Spinal cord (tissue), 10 donors: ENCODE results near the gene SUCO. TPM values are rescaled to one million over a fixed set of nuclear protein-coding genes. Genes with fewer than 3 reads are reported as not detected.

ENCODE experiments used
- DNase-seq, 6 donors: peaks; one replicate each; pipeline versions ENCODE4 v3.0.0 to v3.0.0-alpha.2; 2013 to 2015; ENCODE audit warnings: low spot score in 6 of 6, low read depth in 4 of 6
- H3K27ac ChIP-seq: one replicate; pipeline ENCODE4 v1.5.1; 2013; ENCODE audit warnings: low read depth, low read length, control low read depth
- H3K27me3 ChIP-seq: one replicate; pipeline ENCODE4 v1.6.1; 2013; ENCODE audit warnings: low read length; ENCODE audit not compliant: control insufficient read depth, insufficient read depth
- H3K36me3 ChIP-seq: one replicate; pipeline ENCODE4 v1.6.1; 2013; ENCODE audit warnings: low read length; ENCODE audit not compliant: control insufficient read depth, insufficient read depth
- H3K4me1 ChIP-seq: one replicate; pipeline ENCODE4 v1.6.1; 2013; ENCODE audit warnings: low read length; ENCODE audit not compliant: control insufficient read depth, insufficient read depth
- H3K4me3 ChIP-seq: one replicate; pipeline ENCODE4 v1.5.1; 2013; ENCODE audit warnings: low read depth, low read length, control low read depth
- H3K9me3 ChIP-seq: one replicate; pipeline ENCODE4 v1.6.1; 2013; ENCODE audit warnings: low read length; ENCODE audit not compliant: control insufficient read depth, insufficient read depth
- whole genome bisulfite sequencing: methylation state at CpG from one replicate; pipeline ENCODE4 v1.1.5; 2013; ENCODE audit warnings: missing lambda C conversion rate; ENCODE audit not compliant: insufficient coverage; 5-methylcytosine and 5-hydroxymethylcytosine counted together
- polyA plus RNA-seq, 2 donors: library from polyadenylated mRNA; unstranded; fragments of 120-200 nt; gene quantifications; one replicate each; pipeline ENCODE4 v1.2.1, GENCODE V29; 2013; ENCODE audit not compliant: insufficient read length in 2 of 2
- total RNA-seq, 2 donors: library from RNA; depleted of rRNA in 1 of 2; stranded (reverse); fragments of 120-200 nt in 1 of 2; fragments of >200 nt in 1 of 2; gene quantifications; one replicate each; pipeline versions ENCODE4 v1.2.3 to v1.2.4, GENCODE V29; 2013 to 2014
- donor health status: healthy.

SUCO gene
- total and polyA plus RNA-seq, 4 donors: 35.0 to 81.0 (median 43.5) TPM

DNA sequence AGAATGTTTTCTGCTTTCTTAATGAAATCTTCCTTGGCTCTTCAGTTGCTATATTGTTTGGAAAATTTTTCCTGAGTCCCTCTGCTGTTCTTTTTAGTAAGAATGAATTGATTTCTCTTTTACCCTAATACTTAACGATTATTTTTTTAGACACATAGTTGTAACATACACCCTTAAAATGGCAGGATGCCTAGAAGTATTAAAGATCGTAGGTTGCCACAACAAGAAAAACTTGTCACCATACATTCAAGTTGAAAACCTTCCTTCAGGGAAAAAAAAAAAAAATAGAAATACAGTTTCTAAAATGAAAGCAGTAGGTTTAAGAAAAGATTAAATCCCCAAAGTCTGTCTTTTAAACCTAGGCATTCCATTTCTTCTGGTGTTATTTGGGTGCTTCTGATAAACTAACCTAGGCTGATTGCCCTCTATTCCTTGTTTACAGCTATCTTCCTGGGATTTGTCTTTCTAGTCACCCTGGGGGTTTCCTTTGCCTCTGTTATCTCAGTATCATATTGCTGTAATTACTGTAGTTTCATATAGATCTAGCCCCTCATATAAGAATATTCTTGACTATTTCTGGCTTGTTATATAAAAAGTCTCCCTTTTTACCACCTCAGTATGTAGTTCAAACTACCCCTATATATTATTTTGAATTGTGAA is 16.8 kb downstream of the SUCO start:
- Histone ChIP-seq H3K36me3 (peaks cover 4% of the 10 kb centered on the region), H3K9me3 (no peaks in the 10 kb centered on the region), H3K27ac (no peak overlapping the region), H3K4me1 (no peaks in the 10 kb centered on the region), H3K27me3 (no peaks in the 10 kb centered on the region), H3K4me3 (no peak overlapping the region)
- DNase-seq: peak in 1 of 6 donors; percentile 18
- no CpG with 5 or more reads among the region's 2 CpGs for WGBS

DNA sequence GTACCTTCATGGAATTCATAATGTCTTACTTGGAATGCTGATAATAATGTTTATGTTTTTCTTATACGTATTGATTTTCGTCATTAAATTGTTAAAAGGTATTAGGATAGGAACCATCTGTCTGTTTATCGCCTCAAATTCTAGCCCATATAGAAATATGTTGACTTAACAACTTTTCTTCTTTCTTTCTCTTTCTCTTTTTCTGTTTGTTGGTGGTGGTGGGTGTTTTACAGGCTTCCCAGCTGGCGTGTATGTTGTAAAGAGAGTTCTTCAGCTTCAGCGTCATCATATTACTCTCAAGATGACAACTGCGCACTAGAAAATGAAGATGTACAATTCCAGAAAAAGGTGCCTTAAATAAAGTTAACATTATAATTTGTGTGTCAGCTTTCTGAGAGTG is 18.3 kb downstream of the SUCO start:
- no CpG with 5 or more reads among the region's 6 CpGs for WGBS
- Histone ChIP-seq H3K36me3 (no peaks in the 10 kb centered on the region), H3K9me3 (no peaks in the 10 kb centered on the region), H3K4me1 (no peaks in the 10 kb centered on the region), H3K27me3 (no peaks in the 10 kb centered on the region), H3K27ac (no peak overlapping the region), H3K4me3 (no peak overlapping the region)
- DNase-seq: no peak

DNA sequence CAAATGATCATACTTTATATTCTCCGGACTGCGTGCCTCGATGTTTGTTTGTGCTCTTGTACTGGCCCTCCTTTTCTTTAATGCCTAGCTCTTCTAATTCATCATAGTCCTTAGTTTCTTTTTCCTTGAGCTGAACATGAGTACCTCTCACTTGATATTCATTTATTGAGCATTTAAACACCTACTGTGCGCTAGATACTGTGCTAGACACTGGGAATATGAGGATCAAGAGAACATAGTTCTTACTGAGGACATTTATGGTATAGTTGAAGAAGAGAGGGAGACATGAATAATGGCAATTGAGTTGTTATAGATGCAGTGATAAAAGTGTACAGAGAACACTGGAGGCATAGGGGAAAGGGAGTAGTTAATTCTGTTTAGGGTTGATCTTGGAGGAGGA is 22.0 kb downstream of the SUCO start:
- Histone ChIP-seq H3K4me1 (no peaks in the 10 kb centered on the region), H3K27ac (no peak overlapping the region), H3K27me3 (no peaks in the 10 kb centered on the region), H3K9me3 (no peaks in the 10 kb centered on the region), H3K4me3 (no peak overlapping the region), H3K36me3 (no peaks in the 10 kb centered on the region)
- no peak for DNase-seq
- 83% methylated on average over 1 of the region's 4 CpGs for WGBS

DNA sequence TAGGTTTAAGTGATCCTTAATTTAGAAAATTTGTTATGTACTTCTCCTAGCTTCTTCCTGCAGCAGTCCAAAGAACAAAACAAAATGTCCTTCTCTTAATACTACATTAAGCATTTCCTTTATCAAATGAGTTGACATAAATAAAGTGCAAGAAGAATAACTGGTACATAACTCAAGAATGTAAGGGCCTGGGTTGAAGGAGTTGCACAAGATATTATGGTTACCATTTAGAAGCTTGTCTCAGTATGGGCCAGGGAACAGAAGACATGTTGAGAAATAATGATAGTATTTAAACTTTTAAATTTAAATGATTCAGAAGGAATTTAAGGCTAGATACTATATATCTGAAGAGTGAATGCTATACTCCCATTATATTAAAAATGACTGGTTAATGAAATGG is 23.5 kb downstream of the SUCO start:
- H3K9me3 ChIP-seq: no peaks in the 10 kb centered on the region
- H3K36me3 ChIP-seq: peaks cover under 1% of the 10 kb centered on the region
- no peak overlapping the region for H3K27ac ChIP-seq
- no peaks in the 10 kb centered on the region for H3K4me1 ChIP-seq
- no peak overlapping the region for H3K4me3 ChIP-seq
- DNase-seq: no peak
- no peaks in the 10 kb centered on the region for H3K27me3 ChIP-seq

DNA sequence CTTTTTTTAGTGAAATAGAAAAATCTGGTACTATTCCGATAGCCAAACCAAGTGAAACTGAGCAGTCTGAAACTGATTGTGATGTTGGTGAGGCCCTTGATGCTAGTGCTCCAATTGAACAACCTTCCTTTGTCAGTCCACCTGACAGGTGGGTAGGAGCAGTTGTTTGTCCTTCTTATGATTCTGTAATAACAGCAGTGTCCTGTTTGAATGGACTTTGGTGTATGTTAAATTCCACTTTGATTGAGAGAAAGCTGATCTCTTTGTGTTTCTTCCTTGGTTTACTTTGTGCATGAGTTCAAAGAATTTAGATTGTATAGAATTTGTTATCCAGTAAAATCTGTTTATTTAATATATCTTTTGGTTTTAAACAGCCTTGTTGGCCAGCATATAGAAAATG is 24.3 kb downstream of the SUCO start:
- no peaks in the 10 kb centered on the region for H3K4me1 ChIP-seq
- no peak for DNase-seq
- no peak overlapping the region for H3K27ac ChIP-seq
- peaks cover 3% of the 10 kb centered on the region for H3K36me3 ChIP-seq
- H3K9me3 ChIP-seq: no peaks in the 10 kb centered on the region
- H3K4me3 ChIP-seq: no peak overlapping the region
- H3K27me3 ChIP-seq: no peaks in the 10 kb centered on the region
- 100% methylated on average over 1 of the region's 1 CpG for WGBS

DNA sequence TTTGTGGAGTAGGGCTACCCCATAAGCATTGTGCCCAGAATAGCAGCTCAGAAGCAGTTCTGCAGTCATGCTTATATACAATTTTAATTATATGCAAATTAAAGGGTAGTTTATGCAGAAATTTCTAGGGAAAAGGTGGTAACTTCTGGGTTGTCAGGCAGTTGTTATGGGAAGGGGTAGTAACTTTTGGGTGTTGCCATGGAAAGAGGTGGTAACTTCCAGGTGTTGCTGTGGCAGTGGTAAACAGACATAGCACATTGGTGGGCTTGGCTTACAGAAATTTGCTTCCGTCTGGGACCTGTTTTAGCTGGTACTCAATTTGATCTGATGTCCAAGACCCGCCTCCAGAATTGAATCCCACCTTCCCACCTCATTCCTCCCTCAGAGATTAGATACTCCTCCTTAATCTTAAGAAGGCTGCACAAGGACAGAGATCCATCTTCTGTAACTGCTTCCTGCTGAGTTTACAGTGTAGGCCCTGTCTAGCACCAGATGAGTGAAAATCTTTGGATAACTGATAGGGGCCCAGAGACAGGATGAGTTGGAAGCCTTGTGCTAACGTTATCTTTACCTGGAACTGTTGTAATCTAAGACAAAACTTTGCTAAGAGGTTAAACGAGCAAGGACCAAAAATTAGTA is 26.7 kb downstream of the SUCO start:
- no peak overlapping the region for H3K27ac ChIP-seq
- 92% methylated on average over 4 of the region's 4 CpGs for WGBS
- peaks cover 6% of the 10 kb centered on the region for H3K4me1 ChIP-seq
- no peak for DNase-seq
- H3K9me3 ChIP-seq: no peaks in the 10 kb centered on the region
- no peaks in the 10 kb centered on the region for H3K27me3 ChIP-seq
- H3K4me3 ChIP-seq: no peak overlapping the region
- H3K36me3 ChIP-seq: peaks cover 12% of the 10 kb centered on the region

DNA sequence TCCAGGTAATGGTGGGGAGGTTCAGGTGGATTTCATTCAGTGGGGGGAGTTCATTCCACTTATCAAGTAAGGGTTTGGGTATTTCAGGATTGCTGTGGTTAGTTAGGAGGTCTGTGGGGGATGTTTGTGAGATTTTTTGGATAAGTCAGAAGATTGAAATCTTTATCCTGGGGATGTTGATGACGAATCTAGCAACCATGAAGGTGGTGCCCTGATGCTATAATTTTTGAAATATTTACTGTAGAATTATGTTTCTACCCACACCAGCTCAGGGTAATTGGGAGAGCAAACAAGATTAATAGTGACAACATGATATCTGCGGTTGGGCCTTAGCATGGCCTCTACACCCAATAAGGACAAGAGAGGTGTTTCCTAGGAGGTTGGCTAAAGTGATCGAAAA is 28.3 kb downstream of the SUCO start:
- H3K27me3 ChIP-seq: no peaks in the 10 kb centered on the region
- peaks cover 12% of the 10 kb centered on the region for H3K36me3 ChIP-seq
- no CpG with 5 or more reads among the region's 3 CpGs for WGBS
- peaks cover 6% of the 10 kb centered on the region for H3K4me1 ChIP-seq
- H3K27ac ChIP-seq: no peak overlapping the region
- no peaks in the 10 kb centered on the region for H3K9me3 ChIP-seq
- H3K4me3 ChIP-seq: no peak overlapping the region
- no peak for DNase-seq

DNA sequence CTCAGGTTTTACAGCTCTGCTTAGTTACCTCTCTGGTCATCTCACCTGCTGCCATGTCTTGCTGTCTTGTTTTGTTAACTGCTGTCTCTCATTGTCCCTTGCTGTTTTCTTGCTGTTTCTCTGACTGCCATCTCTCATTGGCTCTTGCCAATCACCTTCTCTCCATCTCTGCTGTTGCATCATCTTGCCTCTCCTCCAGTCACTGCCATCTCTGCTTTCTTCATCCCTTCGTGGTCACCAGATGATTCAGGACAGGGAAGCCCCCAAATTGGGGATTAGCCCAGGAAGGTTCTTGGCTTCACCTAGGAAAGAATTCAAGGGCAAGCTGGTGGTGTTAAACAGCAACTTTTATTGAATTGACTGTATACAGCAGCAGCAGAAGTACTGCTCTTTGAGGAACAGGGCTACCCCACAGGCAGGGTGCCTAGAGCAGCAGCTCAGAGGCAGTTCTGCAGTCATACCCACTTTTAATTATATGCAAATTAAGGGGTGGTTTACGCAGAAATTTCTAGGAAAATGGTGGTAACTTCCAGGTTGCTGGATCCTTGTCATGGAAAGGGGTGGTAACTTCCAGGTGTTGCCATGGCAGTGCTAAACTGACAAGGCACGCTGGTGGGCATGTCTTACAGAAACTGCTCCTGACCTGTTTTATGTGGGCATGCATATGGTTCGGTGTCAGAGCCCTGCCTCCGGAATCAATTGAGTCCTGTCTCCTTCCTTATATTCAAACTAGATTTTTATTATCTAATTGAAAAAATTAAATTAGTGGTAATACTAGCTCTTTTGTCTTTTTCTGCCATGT is 33.4 kb downstream of the SUCO start:
- no peak for DNase-seq
- no peaks in the 10 kb centered on the region for H3K9me3 ChIP-seq
- peaks cover 20% of the 10 kb centered on the region for H3K36me3 ChIP-seq
- H3K4me1 ChIP-seq: peaks cover 6% of the 10 kb centered on the region
- H3K4me3 ChIP-seq: no peak overlapping the region
- H3K27ac ChIP-seq: no peak overlapping the region
- no peaks in the 10 kb centered on the region for H3K27me3 ChIP-seq
- 100% methylated on average over 1 of the region's 5 CpGs for WGBS

DNA sequence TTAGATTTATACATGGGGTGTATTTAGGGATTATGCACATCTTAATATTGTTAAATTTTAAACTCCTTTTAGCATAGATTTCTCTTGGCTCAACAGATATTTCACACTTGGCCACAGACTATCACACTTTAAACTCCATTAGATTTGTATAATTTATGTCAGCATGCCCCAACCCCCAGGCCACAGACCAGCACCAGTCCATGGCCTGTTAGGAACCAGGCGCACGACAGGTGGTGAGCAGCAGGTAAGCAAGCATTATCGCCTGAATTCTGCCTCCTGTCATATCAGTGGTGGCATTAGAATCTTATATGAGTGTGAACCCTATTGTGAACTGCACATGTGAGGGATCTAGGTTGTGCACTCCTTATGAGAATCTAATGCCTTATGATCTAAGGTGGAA is 34.8 kb downstream of the SUCO start:
- H3K36me3 ChIP-seq: peaks cover 17% of the 10 kb centered on the region
- WGBS: 100% methylated on average over 1 of the region's 3 CpGs
- H3K4me1 ChIP-seq: peaks cover 6% of the 10 kb centered on the region
- no peaks in the 10 kb centered on the region for H3K9me3 ChIP-seq
- no peak overlapping the region for H3K4me3 ChIP-seq
- H3K27me3 ChIP-seq: no peaks in the 10 kb centered on the region
- DNase-seq: no peak
- H3K27ac ChIP-seq: no peak overlapping the region

DNA sequence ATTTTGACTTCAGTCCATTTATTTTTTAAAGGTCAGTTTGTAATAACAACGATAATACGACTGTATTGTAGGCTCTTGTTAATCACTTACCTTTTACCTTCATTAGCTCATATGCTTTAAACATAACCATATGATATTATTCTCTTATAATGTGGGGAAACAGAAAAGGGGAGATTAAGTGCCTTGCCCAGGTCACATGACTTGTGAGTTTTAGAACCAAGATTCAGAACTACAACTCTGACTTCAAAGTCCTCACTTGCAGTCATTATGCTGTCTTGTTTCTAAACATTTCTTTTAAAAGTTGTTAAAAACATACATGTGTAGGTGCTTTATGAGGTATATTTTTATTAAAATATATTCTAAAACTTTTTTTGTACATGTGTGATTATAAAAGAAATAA is 41.1 kb downstream of the SUCO start:
- WGBS: no CpG with 5 or more reads among the region's 2 CpGs
- no peaks in the 10 kb centered on the region for H3K27me3 ChIP-seq

More for the DNA sequence above, 41.1 kb downstream of the SUCO start:
- H3K27ac ChIP-seq: no peak overlapping the region
- no peaks in the 10 kb centered on the region for H3K4me1 ChIP-seq
- DNase-seq: no peak
- H3K9me3 ChIP-seq: no peaks in the 10 kb centered on the region
- peaks cover 6% of the 10 kb centered on the region for H3K36me3 ChIP-seq
- H3K4me3 ChIP-seq: no peak overlapping the region
